ENCODE measurements around the gene RORB.

Gene RORB

GRCh38 chr9:74496819-74497747 lies at the start of gene RORB:
Gene RORB (plus strand): TSS chr9:74497335. CDS start chr9:74497977, 642 bp downstream.
- no peak for DNase-seq (ENCODE audit: low read depth in 2 of 2)

GRCh38 chr9:74447451-74448193 lies 49.5 kb upstream of the RORB start:
- DNase-seq (ENCODE audit: low read depth in 2 of 2), result no peak

GRCh38 chr9:74449060-74449459 lies 48.1 kb upstream of the RORB start:
- DNase-seq (ENCODE audit: low read depth in 2 of 2), result no peak

DNA sequence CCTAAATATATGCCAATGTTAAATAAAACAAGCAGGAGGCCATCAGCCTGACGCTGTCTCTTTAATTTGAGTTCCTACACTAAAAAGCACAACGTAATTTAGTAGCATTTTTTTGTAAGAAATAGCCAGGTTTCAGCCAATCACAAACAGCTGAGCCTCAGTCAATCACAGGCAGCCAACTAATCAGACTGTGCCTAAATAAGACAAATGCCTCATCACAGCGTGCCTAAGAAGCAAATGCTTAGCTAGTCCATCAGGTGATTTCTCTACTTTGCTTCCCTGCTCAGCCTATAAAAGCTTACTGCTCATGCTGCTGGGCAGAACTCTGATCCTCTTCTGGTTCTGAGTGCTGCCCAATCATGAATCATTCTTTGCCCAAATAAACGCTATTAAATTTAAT lies 38.3 kb upstream of the RORB start:
- no peak for DNase-seq (ENCODE audit: low read depth in 2 of 2)

DNA sequence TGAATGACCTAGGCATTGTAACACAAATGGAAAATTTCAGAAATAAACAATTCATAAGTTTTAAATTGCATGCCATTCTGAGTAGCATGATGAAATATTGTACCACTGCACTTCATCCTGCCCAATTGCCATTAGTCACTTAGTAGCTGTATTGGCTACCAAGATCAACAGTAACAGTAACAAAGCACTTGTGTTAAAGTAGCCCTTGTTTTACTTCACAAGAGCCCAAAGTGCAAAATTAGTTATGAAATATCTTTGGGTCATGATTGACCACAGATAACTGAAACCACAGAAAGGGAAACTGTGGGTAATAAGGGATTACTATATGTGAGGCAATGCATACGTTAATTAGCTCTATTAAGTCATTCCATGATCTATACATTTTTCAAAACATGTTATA lies 33.3 kb upstream of the RORB start:
- no peak for DNase-seq (ENCODE audit: low read depth in 2 of 2)

- DNase-seq (ENCODE audit: low read depth in 2 of 2), result no peak
Measured at GRCh38 chr9:74478606-74479005, 18.5 kb upstream of the RORB start.

GRCh38 chr9:74479711-74480110 lies 17.4 kb upstream of the RORB start:
- DNase-seq (ENCODE audit: low read depth in 2 of 2), result no peak

- no peak for DNase-seq (ENCODE audit: low read depth in 2 of 2)
Measured at GRCh38 chr9:74487395-74487794, 9.7 kb upstream of the RORB start.

DNA sequence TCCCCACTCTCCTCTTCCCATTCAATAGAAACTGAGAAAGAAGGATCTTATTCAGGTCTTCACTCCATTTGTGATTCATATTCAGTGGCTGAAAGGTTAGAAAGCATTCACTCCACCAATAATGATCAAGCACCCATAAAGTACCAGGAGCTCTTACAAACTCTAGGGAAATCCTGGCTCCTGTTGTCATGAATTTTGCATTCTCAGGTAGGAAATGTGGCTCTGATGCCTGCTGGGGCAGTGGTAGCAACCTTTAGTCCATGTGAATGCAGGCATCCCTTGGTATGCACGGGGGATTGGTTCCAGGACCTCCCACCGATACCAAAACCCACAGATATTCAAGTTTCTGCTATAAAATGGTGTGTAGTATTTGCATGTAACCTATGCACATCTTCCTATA lies 3.6 kb upstream of the RORB start:
- DNase-seq (ENCODE audit: low read depth in 2 of 2), result no peak

DNA sequence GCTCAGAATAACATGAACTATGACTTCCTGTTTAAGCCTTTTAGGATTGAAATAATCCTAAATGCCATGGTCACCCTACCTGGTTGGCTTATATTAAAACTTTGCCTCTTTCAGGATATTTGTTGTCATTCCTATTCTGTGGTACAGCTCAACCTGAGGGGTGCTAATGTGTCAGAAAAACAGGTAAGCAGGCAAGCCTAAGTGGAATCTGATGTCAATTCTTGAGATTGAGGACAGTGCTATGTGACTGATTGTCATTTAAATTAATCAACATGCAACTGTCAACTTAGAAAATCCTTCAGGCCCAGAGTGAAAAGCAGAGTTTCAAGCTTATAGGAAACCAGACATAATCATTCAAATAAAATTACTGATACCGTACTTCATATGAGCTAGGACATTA lies 2.6 kb upstream of the RORB start:
- DNase-seq (ENCODE audit: low read depth in 2 of 2), result no peak

- no peak for DNase-seq (ENCODE audit: low read depth in 2 of 2)
Measured at GRCh38 chr9:74496406-74496805, 729 bp upstream of the RORB start.

DNA sequence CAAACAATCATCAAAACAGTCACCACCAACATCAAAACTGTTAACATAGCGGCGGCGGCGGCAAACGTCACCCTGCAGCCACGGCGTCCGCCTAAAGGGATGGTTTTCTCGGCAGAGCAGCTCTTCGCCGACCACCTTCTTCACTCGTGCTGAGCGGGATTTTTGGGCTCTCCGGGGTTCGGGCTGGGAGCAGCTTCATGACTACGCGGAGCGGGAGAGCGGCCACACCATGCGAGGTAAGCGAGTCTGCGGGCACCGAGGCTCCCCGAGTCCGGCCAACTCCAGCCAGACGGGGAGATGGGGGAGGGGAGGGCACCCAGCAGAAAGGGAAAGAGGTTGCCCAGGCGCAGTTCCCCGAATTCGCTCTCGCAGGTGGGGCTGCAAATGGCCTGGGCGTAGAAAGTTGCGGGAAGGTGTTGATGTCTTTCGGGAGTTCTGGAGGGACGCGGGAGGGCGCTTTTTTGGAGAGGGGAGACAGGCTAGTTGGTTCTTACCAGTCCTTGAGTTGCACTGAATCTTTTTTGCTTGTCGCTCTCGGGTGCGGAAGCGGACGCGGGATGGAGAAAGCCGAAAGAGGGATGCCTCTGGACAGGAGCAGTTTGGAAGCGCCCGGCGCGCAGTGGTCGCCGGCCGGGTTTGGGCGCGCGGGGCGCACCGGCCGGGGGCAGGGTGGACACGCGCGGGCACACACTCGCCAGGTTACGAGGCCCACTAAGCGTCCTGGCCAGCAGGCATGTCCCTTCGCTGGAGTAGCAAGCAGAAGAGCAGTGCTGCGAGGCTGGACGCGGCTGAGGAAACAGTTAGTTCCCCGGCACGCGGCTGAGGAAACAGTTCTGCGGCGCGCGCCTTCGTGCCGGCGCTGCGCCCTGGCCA lies 849 bp downstream of the RORB start:
- no peak for DNase-seq (ENCODE audit: low read depth in 2 of 2)

DNA sequence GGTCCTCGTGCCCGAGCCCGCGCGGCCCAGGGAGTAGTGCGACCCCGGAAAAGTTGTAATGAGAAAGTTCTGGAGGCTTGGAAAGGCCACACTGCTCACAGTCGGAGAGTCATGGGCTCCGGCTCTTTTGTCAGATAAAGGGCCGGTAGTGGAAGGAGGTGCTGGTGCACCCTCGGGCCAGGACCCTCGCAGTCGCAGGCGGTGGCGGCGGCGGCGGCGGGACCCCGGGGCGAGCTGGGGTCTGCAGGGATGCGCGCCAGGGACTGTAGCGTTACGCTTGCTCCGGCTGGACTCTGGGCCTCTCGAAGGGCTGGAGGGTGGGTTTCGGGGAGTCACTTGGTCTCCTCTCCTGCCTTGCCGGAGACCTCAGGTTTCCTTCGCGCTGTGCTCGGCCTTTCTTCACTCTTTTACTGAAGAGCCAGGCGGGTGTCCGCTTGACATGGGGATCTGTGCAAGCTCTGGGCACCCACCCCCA lies 1.5 kb downstream of the RORB start:
- no peak for DNase-seq (ENCODE audit: low read depth in 2 of 2)

DNA sequence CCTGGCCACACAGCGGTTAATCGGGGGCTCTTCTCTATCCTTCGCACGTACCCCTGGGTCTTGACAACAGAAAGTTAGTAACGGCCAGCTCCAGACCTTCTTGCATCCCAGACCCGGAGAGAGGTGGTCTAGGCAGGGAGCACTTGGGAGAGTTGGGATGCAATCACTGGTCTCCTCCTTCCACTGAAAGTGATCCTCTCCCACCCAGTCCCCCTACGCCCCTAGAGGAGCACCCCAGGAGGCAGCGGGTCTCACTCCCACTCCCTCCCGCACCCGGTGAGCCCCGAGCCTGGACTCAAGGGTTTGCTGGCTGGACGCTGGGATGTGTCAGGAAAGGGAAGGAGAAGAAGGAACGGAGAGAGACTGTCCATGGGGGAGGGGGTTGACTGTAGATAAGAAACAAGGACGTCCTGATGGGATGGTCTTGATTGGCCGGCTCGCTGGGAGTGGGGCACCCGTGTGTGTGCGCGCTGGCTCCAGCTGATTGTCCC lies 2.0 kb downstream of the RORB start:
- DNase-seq (ENCODE audit: low read depth in 2 of 2), result no peak

DNA sequence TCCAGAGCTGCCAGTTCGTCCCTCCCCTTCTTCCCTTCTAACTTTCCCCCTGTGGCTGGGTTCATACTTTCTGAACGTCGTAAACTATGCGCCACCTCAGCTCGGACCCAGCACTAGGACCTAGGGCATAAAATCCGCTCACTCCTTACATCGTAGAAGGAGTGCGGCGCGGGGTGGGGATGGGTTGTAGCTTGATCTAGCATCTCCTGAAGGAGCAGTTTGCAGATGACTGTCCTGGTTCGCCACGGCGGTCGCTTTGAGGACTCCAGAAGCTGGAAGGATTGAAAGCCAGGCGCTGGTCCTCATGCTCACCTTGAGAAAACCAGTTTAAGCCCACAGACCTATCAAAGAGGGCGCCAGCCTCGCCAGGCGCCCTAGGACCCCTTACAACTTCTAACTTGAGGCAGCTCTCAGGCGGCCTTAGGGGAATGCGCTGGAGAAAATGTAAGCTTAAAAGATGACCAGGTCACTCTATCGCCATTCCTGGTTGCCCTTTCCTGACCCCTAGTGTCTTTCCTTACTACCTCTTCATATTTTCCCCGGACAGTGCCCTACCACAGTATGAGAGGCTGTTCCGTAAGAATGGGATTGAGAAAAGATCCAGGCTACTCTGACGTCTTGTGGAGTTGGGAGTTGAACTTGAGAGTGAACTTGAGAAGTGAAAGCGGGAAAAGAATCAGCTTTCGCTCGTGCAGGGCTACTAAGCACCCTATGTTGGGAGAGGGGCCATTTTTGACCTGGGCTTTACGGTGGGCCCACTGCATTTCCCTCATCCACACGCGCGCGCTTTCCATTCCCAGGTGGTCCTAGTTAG lies 2.8 kb downstream of the RORB start:
- DNase-seq (ENCODE audit: low read depth in 2 of 2), result no peak

DNA sequence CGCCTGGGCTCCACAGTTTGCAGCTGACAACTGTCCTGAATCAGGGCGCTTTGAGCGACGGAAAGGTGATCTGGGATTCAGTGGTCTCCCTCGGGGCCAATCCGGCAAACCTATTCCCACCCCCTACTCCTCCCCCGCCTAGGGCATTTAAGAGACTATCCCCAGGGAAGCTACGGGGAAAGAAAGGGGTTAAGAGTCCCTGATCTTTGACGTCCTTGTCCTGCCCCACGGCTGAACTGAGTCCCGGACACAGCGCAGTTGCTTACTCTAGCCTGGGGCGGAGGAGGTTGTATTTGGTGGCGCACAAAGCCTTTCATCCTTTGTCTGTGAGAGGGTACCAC lies 3.4 kb downstream of the RORB start:
- DNase-seq (ENCODE audit: low read depth in 2 of 2), result no peak

DNA sequence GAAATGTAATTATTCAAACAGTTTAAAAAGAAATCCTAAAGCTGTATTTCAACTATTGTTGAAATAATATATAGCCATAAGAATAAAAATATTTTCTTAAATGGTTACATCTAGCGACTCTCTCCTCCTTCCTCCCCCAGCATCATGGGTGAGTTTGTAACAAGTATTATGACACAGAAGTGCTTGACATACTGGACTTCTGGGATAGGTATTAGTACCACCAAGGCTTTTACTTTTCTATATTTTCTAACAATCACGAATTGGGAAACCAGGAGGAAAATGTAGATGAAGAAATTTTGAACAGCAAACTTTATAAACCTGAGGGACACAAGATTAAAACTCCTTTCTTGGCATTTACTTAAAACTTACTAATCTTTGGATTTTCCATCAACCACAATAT lies 4.4 kb downstream of the RORB start:
- no peak for DNase-seq (ENCODE audit: low read depth in 2 of 2)

DNA sequence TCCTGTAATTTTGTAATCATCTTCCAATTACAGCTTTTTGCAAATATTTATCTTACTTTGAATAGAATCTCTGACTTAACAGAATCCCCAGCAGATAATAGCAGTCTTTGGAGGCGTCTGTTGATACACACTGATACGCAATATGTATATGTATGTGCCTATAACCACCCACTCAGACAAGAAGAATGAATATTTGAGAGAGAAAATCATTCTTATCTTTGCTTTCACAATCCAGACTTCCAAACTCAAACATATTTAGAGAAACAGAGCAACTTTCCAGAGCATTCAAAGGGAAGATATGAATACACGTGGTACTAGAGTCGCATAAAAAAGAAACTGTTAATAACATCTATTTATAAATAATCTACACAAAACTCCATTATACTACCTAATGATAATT lies 6.1 kb downstream of the RORB start:
- no peak for DNase-seq (ENCODE audit: low read depth in 2 of 2)

DNA sequence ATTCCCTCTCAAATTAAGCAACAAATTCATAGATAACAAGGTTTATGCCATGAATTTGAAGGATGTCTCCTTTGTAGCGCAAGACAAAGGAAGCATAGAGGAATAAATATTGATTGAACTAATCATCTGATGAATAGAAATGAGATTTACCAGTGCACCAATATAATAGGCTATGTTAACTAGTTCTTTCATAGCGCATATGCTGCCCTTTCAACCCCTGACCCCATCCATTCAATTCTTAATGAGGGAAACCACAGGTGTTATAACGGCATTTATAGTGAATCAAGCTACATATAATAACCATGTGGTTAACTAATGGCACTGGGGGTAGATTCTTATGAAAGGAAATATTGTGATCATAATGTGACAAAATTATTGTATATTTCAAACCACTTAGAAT lies 6.5 kb downstream of the RORB start:
- no peak for DNase-seq (ENCODE audit: low read depth in 2 of 2)

GRCh38 chr9:74511333-74511732 lies 14.2 kb downstream of the RORB start:
- DNase-seq (ENCODE audit: low read depth in 2 of 2), result no peak

DNA sequence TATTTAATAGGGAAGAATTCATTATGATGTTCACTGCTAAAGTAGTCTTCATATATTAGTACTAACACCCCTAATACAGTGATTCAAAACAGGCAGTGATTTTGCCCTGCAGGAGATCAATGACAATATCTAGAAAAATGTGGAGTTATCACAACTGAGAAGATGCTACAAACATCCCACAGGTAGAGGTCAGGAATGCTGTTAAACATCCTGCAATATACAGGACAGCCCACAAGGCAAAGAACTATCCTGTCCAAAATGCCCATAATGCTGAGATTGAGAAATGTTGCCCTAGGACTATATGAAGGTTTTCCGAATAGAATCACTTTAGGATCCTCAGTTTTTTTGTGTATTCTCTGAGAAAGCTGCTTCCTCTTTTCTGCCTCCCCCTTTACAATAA lies 15.3 kb downstream of the RORB start:
- no peak for DNase-seq (ENCODE audit: low read depth in 2 of 2)

All from stimulated activated CD4-positive, alpha-beta T cell treated with anti-CD3 and anti-CD28 coated beads, Interleukin-4, amount 100 ng/mL, for 48 hours (primary cell).